HG02852 (cell line): ENCODE measurements around the gene TES.

ENCODE experiments used
- ATAC-seq: cut with Tn5 transposase; IDR thresholded peaks from one replicate; pipeline ENCODE4 v1.9.1; 2021; ENCODE audit warnings: mild to moderate bottlenecking, moderate library complexity; ENCODE audit not compliant: unreplicated experiment

The TES gene

DNA sequence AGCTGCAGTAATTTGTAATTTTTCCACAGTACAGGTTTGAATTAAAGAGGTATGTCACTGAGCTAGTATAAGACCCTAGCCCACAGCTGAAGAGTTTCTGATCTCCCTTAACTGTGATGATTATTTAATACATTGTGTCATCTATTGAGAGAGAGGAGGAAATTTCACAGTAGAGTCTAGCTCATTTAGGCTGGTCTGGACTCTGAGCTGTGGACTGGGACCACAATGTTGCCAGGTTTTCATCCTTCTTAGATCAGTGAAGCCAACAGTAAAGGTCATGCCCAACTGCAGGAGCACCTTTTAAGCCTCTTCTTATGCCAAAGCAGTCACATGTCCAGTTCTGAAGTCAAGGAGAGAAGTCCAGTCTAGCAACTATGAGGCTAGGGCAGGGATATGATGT, 8.9 kb downstream of the TES start:
- no peak for ATAC-seq

DNA sequence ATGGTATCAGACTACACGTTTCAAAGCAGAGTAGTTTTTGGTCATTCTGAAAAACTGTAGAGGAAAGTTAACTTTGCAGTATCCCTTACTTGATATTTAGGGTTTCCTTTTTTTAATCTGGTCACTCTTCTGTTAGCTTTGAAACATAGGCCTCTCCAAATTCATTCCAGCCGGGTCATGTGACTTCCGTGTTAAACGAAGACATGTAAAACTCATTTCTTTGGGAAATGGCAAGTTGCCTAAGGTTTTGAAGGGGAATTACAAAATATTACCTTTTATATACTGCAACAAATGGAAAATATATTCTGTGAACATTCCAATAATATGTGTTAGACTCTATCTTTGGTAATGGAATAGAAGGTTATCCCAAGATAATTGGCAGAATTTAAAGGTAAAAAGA, 9.5 kb downstream of the TES start:
- ATAC-seq = no peak

DNA sequence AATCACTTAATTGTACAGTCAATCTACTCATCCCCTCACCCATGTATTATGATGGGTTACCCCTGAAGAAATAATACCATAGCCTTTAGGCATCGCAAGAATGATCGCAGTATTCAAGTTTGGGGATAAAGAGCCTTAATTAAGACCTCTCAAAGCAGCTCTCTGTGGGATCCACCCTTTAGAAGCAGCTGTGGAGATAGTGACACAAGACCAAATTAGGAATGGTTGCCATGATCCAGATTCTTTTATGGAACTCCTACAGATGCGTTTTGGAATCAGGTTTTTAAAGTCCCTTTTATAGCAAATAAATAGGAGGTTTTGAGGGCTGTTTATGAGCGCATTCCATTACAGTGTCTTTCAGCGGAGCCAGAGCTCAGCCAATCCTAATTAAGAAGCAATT, 12.2 kb downstream of the TES start:
- no peak for ATAC-seq

DNA sequence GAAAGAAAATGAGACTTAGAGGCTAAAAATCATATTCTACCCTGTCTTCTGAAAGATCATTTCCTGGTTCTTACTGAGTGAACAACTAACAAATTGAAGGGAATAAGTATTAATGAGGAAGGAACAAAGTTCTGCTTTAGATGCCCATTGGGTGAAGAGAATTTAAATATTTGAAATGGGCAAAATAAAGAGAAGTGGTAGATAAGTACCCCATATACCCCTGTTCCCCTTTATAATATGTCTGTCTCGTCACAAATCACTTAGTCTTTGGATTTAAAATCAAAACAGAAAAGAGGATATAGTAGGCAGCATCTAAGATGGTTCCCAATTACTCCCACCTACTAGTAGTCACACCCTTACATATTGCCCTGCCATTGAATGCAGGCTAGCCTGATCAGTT, 13.2 kb downstream of the TES start:
- no peak for ATAC-seq

DNA sequence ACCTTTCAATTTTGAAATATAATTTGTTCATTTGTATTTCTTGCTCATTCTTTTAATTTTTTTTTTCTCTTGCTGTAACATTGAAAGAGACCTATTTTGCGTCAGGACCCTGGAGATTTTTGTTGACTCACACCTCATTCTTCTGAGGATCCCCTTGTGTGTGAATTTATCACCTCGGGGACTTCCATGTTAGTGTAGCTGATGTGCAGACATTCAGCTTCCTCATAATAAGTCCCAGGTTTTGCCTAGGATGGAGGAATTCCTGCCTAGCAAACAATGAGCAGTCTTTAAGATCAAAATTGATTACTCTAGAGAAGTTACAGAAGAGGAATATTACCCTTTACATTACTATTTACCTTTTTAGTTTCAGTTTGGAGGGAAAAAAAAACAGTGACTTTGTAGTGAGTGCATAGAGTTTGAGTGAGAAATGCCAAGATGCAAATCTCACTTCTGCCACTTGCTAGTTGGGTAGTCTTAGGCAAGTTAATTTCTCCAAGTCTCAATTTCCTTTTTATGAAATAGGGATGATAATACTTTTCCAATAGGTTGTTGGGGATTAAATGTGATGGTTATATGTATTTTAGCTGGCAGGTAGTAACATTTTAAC, 14.3 kb downstream of the TES start:
- peak; percentile 45 for ATAC-seq

DNA sequence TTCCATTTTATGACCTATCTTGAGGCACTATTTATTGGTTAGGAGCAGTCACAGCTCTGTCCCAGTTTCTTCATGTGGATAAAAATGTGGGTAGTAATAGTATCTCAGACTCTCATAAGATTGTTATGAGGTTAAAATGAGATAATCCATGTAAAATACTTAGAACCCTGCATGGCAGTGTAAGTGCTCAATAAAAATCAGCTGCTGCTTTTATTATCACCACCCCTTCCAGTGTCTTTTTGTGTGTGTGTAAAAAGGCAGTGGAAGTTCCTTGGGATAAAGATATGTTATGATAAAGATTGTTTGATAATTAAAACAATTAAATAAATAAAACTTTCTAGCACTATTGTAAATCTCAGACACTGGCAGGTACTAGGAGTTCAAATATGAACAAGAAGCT, 15.5 kb downstream of the TES start:
- no peak for ATAC-seq

DNA sequence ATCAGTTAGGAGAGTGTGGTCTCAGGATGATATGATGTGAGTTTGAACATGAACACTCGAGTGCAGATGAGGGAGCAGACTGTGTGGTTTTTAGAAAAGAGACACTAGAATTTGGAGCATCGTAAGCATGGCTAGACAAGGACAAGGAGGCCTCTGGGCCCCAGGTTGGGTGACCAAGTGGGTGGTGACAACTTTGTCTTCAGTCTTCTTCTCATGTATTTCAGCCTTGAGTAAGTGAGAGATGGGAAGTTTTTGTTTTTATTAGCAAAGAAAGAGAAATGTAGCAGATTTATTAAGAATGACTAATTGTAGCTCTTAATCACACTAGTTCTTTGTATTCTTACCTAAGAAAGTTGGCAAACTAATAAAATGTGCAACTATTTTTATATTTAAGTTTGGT, 16.3 kb downstream of the TES start:
- ATAC-seq = no peak

DNA sequence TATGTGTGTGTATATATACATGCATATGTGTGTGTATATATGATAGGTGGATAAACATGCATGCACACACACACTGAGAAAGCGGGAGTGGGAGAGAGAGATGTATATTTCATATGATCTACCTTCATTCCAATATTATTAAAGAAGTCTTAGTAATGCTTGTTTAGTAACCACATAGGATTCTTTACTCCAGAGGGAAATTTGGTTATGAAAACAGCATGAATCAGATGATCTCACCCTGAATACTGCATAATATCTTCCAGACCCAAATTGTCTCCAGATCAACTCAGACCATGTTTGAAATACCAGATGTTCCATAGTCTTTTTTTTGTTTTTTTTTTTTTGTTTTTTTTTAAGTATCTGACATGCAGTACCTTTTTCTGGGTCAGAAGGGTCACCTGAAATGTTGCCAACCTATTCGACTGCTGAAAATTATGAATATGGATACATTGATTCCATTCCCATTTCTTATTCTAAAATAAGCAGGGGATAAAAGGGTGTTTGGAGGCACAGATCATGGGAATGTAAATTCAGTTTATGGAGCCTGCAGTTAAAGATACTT, 17.4 kb downstream of the TES start:
- no peak for ATAC-seq

DNA sequence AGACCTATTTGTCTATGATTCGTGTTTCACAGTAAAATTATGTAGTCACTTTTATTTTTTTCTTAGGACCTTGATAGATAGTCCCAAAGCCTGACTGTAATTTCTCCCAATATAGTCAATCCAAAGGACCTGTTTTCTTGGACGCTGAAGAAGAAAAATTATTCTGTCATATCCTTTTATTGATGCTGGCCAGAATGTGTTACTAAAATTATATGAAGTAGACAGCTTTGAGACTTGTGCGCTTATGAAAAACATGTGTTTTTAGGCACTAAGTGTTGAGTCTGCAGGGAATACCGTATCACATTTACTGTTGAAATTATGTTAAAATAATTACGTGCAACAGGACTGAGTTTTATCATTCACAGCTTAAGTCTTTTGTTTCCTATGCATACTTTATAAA, 17.9 kb downstream of the TES start:
- no peak for ATAC-seq

DNA sequence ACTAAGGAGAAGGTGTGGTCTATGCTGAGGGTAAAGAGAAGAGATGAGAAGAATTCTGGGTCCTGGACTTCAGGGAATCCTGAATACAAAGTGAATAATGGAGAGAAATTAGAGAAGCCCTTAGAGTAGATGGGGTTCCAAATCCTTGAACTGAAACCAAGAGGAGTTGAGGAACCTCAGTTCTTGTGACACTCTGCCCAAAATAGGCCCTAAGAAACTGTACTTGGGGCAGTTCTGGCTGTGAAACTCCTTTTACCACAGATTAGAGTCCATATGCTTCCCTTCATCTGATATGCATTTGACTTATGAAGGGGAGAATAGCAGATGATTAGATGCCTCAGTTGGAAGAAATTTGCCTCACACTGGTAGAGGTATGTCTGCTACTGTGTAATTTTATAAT, 19.0 kb downstream of the TES start:
- peak; percentile 50 for ATAC-seq

DNA sequence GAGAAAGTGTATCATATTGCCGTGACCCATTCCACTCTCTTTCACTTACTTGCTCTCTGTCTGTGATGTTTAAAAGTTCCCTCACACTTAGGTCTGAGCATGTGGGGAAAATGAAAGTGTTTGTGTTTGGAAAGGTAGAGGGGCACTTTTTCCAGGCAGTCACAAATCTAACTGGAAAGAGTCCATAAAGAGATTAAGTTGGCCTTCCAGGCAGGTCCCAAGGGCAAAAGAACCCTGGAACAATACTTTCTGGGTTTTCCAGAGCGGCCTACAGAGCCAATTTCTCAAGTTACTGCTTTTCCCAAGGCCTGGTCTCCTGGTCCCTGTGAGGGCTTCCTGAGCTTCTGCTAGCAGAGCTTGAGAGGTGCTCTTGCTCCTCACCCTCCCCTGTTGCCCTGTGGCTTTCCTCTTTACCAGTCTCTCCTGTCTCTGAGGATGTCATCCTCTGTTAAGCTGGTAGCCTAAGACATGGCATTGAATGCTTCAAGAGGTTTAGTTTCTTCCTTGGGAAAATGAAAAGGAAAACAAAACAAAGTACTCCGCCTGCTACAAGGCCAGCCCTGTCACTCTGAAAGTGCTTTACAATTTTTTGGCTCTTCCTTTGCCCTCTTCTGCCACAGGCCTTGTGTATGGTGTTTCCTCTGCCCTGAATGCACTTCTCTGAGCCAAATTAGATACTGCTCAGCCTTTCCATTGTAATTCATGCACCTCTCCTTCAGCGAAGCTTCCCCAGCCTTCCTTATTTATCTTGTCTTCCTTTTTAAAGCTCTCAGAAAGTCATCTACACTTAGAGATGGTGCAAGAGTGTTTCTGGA, 20.1 kb downstream of the TES start:
- ATAC-seq = no peak

DNA sequence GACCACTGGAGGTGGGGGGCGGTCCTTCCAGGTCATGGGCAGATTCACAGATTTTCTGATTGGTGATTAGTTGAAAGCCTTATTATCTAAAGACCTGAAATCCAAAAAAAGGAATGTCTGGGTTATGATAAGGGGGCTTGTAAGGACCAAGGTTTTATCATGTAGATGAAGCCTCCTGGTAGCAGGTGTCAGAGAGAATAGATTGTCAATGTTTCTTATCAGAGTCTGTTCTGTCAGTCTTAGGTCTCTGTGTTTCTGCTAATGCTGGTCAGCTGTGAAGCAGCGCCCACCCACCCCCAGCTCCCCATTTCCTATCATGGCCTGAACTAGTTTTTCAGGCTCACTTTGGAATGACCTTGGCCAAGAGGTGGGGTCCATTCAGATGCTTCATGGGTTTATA, 21.2 kb downstream of the TES start:
- no peak for ATAC-seq

DNA sequence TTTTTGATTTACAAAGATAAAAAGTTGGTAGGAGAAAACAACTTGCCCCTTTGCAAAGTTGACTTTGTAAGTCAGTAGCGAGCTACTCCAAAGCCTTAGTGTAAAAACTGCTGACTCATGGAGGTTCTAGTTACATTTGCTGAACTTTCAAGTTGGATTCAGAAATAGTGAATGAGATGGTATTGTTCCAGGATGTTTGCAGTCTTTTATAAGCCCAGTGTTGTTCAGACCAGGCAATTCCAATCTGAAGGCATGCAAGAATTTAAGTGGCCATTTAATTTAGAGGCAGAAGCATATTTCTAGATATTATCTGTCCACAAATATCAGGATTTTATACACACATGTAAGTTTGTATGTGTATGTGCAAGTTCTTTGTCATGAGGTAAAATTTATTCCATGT, 21.6 kb downstream of the TES start:
- no peak for ATAC-seq

DNA sequence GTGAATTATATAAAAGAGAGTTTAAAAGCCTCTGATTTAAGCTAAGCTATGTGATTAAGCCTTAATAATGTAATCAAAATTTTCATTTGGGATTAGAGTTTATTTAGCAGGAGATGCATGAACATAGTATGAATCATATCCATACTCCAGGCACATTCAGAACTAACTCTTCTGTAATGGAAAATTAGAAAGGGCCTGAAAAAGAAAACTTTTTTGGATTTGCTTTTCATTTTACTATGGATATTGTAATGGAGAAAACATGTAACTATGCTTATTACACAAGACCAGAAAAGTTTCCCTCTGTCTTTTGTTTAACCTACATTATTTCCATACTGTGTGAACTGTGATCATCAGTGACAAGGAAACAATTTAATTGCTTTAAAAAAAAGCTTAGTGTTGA, 22.0 kb downstream of the TES start:
- ATAC-seq = no peak

DNA sequence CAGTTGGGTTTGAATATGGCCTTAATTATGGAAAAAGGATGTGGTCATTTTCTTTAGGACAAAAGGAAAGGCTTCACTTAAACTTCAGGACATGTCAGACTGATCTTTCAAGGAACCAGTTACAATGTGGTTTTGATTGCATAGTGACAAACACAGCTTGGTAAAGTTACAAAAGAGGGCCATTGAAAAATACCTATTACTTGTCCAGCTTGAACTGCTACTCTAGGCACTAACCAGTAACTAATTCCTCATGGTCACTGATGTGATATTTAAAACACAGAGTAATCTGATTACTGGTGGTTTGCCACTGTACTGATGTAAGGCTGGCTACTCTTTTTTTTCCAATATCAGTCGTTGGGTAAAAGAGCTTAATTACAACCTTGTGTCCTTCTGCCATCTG, 22.6 kb downstream of the TES start:
- ATAC-seq = no peak

DNA sequence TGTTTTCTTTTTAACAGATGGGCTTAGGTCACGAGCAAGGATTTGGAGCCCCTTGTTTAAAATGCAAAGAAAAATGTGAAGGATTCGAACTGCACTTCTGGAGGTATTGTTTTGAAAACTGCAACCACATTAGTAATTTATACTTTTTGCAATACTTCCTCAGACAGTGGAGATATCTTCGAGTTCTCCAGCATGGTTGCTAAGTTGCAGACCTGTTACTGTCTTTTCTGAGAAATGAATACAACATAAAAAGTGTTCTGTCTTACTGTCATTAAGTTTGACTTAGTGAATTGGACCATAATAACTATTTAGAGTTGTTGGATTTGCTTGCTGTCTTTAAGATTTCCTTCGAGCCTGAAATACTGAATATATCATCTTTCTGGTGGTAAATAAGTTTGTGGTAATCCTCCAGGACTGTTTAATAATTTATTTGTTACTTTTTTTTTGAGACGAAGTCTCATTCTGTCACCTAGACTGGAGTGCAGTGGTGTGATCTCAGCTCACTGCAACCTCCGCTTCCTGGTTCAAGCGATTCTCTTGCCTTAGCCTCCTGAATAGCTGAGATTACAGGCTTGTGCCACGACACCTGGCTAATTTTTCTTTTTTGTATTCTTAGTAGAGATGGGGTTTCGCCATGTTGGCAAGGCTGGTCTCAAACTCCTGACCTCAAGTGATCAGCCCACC, 24.3 kb downstream of the TES start:
- no peak for ATAC-seq

DNA sequence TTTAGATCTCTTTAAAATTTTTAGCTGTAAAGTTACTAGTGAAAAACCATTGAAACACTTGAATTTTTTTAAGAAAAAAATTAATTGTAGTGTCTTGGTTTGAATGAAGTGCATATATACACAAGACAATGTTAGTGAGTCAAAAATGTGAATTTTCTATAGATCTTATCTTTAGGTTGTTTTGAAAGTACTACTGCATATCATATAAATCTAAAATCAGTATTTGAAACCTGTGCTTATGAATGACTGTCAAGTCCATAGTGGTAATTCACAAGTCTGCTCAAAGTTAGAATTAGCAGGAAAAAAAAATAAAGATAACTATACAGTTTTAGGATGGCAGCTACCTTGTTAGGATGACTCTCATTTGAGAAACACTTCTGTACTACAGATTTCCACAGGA, 25.0 kb downstream of the TES start:
- no peak for ATAC-seq

DNA sequence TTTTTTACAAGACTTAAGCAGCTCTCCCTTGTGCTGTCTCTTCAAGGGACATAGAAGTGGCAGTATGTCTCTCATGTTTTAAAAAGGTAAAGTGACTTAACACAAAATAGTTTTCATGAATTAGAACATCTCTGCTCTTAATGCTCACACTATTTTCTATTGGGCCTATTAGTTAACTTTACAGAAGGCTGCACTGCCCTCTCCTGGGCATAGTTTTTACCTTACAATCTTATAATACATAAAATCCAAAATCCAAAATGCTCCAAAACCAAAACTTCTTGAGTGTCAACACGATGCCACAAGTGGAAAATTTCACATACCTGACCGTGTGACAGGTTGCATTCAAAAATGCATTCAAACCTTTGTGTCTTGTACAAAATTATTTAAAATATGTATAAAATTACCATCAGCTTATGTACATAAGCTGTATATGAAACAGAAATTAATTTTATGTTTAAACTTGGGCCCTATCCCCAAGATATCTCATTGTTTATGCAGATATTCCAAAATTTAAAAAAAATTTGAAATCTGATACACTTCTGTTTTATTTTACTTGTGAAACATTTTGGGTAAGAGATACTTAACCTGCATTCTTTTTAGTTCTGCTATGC, 25.8 kb downstream of the TES start:
- ATAC-seq = no peak

DNA sequence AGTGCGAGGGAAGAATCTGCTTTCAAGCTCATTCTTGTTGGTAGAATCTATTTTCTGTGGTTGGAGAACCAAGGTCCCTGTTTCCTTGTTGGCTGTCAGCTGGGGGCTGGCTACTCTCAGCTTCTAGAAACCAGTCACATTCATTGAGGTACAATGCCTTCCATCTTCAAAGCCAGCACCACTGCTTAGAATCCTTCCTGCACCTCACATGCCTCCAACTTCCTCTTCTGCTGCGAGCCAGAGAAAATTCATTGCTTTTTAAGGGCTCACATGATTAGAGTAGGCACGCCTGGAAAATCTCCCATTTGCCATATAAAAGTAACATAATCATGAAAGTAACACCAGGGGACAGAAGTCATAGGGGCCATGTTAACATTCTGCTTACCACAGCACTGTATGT, 28.7 kb downstream of the TES start:
- no peak for ATAC-seq

DNA sequence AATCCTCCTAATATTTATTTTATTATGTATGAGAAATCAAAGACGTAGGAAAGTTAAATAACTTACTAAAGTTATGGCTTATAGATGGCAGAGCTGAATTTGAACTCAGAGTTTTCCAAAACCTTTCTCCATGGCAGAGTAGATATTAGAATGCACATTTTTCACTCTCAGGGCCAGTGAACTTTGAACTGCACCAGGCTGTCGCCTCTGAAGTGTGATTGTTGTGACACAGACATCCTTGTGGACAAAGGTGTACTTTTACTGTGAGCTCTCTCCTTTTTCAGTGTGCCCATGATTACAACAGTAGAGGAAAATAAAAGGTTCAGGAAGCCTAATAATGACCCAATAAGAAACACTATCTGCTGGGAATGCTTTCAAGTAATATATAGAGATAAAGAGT, 29.1 kb downstream of the TES start:
- no peak for ATAC-seq

DNA sequence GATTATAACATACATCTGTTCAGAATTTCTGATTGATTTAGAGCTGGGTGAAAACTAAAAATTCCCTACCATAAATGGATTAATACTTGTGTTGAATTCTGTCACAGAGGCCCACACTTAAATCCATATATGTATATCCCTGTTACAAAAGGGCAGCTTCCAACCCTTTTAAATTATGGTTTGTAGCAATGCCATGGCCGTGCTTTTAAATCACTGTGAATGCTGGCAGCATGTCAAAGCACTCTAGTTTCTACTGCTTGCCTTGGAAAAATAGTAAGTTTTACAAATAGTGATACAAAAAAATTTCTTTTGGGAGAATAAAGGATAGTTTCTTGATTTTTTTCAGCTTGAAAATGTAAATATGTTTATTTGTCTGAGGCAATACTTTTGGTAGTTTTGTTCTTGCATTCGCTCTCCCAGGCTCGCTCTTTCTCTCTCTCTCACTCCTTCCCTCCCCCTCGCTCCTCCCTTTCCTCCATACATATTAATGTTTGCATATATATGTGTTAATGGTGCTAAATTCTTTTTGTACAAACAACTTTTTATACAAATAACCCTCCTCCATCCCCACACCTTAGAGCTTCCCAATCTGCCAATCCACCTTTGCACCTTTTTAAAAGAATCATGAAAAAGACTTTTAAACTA, 29.8 kb downstream of the TES start:
- ATAC-seq = no peak
